ENCODE data around the gene TMEM26. TPM values are rescaled to one million over a fixed set of nuclear protein-coding genes. Genes with fewer than 3 reads are reported as not detected.

The TMEM26 gene
- total RNA-seq, 1 experiment from 2014 or later: not detected

- no peak for DNase-seq (ENCODE audit: low spot score)
Observed at GRCh38 chr10:61460835-61461234, 7.7 kb upstream of the TMEM26 start.

- DNase-seq (ENCODE audit: low spot score): no peak
Observed at GRCh38 chr10:61458031-61458430, 4.8 kb upstream of the TMEM26 start.

DNA sequence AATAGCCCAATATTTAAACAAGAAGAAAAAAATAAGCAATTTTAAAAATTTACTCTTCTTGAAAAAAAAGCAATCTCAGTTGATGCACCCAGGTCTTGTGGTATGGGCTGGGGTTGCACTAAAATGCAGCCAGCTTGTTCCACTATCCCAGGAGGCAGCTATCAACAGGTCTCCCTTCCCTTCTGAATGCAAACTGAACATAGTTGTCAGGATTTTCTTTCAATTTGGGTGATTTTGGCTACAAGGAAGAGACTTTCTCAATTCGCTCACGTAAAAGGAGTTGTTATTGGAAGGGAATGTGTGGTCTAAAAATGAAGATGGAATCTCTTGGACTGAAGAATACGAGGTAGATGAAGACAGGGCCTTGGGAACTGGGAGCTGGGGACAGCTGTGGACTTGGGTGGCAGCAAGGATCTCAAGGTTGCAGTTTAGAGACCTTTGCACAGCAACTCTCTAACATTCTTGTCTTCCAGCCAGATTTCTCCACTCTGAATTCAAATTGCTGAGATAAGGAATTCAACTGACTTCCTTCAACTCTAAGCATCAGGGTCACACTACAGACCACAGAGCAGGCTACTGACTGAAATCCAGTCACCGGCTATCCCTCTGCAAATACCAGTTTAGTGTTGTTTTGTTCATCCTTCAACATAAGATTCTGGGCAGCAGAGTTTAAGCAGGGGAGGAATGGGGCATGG lies 3.1 kb upstream of the TMEM26 start:
- DNase-seq (ENCODE audit: low spot score): peak; percentile 45

DNA sequence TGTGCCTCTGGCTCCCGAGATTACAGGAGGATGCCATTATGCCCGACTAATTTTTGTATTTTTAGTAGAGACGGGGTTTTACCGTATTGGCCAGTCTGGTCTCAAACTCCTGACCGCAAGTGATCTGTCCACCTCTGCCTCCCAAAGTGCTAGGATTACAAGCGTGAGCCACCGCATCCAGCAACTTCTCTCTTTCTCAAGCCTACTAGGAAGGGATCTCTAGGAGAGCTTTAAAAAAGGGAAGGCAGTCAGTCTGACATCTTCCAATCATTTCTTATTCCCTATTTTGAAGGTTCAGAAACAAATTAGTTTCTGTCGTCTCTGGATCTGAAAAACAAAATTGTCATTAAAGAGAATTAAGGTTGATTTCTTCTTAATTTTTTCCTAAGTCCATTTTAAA lies 2.5 kb upstream of the TMEM26 start:
- no peak for DNase-seq (ENCODE audit: low spot score)

GRCh38 chr10:61454541-61454940 lies 1.4 kb upstream of the TMEM26 start:
- DNase-seq (ENCODE audit: low spot score): no peak

GRCh38 chr10:61452151-61452651 lies 980 bp downstream of the TMEM26 start:
- no peak for DNase-seq (ENCODE audit: low spot score)

GRCh38 chr10:61451357-61451756 lies 1.8 kb downstream of the TMEM26 start:
- no peak for DNase-seq (ENCODE audit: low spot score)

DNA sequence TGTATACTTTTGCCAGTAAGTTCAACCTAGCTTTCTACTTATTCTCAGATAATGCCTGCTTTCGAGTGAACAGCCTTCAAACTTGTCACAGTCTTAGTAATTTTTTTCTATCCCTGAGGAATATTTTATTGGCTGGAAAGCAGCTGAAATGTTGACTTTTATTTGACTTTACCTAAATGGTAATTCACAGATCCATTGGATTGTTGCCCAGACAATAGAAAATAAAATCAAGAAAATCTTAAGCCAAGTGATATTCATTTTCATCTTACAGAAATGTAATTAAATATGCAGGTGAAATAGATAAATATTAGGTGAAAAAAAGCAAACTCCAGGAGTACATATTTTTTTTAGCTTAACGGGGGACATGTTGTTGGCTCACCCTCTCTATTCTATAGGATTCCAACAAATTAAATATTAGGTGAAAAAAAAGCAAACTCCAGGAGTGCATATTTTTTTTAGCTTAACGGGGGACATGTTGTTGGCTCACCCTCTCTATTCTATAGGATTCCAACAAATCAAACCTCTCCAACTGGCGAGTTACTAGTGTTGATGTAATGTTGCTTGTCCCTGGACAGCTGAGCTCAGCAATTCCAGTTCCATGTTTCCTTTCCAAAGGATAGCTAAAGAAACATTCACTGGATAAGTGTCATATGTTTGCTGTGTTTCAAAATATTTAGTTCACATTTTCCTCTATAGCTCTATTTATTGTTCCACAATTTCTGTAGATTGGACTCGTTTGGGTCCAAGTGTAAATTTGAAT lies 4.2 kb downstream of the TMEM26 start:
- no peak for DNase-seq (ENCODE audit: low spot score)

- DNase-seq (ENCODE audit: low spot score): no peak
Observed at GRCh38 chr10:61448091-61448490, 5.1 kb downstream of the TMEM26 start.

GRCh38 chr10:61439058-61439609 lies 14.0 kb downstream of the TMEM26 start:
- no peak for DNase-seq (ENCODE audit: low spot score)

DNA sequence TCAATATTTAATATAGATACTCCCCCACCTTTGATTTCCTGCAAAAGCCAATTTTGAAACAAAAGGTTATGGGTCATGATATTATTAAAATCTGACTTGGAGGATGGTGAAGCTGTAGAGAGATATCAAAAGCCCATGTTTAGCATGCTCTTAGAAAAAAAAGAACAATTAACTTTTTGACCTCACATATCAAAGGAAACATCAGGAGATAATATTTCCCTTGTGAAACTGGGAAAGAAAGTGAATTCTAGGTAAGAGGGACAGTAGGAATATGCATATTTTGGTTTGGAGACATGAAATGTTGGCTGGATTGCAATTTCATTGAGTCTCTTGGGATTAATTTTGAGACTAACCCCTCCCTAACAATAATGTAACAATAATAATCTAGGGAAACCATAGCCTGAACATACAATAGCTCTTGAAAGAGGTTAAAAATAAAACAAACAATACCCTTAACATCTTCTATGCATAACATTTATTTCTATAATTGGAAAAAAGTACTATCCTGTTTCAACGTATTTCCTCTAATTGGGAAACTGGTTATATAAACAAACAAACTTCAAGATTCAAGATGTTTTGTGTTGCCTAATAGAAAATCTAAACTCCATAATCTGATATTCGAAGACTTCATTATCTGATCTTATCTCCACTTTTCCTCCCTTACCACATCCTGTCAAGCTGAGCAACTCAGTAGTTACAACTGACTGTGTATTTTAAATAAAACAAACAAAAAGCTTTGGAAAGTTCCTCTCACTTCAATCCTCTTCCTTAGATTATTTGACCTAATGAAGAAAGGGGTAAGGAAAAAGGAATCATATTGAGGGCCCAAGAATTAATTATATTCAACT lies 14.8 kb downstream of the TMEM26 start:
- DNase-seq (ENCODE audit: low spot score): peak; percentile 29

GRCh38 chr10:61423178-61423577 lies 30.0 kb downstream of the TMEM26 start:
- DNase-seq (ENCODE audit: low spot score): no peak

GRCh38 chr10:61417661-61418060 lies 35.5 kb downstream of the TMEM26 start:
- DNase-seq (ENCODE audit: low spot score): no peak

DNA sequence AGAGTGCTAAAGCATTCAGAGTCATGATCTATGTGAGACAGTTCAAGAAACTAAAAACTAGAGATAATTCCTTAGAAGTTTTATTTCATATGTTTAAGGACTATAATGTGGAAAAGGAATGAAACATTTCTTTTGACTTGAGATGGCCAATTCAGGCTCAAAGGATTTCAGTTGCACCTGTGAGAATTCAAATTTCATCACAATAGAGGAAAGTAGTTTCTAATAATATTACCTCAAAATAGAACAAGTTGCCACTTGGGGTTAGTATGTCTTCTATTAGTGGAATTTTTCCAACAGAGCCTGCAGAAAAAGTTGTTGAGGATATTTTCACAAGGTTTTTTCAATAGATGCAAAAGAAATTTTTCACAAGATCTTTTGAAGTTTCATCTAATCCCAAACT lies 37.4 kb downstream of the TMEM26 start:
- no peak for DNase-seq (ENCODE audit: low spot score)

- no peak for DNase-seq (ENCODE audit: low spot score)
Observed at GRCh38 chr10:61411706-61412105, 41.5 kb downstream of the TMEM26 start.

GRCh38 chr10:61410353-61411070 lies 42.7 kb downstream of the TMEM26 start:
- no peak for DNase-seq (ENCODE audit: low spot score)

- DNase-seq (ENCODE audit: low spot score): no peak
Observed at GRCh38 chr10:61409157-61409556, 44.0 kb downstream of the TMEM26 start.

GRCh38 chr10:61408105-61408504 lies 45.1 kb downstream of the TMEM26 start:
- DNase-seq (ENCODE audit: low spot score): no peak

DNA sequence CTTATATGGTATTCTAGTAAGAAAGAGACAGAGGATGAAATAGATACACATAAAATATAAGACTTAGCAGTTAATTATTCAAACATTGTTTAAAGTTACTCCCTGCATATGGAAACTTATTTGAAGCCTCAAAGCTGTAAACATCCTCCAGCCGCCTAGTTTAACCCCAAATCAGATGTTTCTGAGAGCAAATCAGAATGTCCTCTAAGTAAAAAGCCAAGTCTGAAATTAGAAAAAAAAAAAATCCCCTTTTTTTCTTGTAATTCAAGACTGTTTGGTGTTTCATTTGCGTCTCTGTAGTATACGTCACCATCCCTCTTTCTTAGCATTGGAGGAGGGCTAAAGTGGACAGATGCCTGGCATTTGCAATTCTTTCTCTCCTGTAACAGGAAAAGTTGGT lies 46.4 kb downstream of the TMEM26 start:
- DNase-seq (ENCODE audit: low spot score): no peak

GRCh38 chr10:61406242-61406641 lies 46.9 kb downstream of the TMEM26 start:
- no peak for DNase-seq (ENCODE audit: low spot score)

DNA sequence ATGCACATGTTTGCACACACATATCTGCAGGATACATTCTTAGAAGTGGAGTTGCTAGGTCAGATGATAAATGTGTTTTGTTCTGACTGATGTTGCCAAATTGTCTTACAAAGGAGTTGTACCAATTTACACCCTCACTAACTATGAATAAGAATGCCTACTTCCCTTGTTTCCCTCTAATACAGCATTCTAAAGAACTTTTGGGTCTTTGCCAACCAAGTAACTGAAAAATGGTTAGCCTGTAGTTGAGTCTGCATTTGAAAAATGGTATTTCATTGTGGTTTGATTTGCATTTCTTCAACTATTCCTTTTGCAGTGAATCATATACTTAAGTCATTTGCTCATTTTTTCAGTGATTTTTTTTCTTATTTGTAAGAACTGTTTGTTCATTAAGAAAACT lies 48.4 kb downstream of the TMEM26 start:
- DNase-seq (ENCODE audit: low spot score): peak; percentile 11

Data from A172 (cell line).